ENCODE results near the gene DCUN1D3.

DNA sequence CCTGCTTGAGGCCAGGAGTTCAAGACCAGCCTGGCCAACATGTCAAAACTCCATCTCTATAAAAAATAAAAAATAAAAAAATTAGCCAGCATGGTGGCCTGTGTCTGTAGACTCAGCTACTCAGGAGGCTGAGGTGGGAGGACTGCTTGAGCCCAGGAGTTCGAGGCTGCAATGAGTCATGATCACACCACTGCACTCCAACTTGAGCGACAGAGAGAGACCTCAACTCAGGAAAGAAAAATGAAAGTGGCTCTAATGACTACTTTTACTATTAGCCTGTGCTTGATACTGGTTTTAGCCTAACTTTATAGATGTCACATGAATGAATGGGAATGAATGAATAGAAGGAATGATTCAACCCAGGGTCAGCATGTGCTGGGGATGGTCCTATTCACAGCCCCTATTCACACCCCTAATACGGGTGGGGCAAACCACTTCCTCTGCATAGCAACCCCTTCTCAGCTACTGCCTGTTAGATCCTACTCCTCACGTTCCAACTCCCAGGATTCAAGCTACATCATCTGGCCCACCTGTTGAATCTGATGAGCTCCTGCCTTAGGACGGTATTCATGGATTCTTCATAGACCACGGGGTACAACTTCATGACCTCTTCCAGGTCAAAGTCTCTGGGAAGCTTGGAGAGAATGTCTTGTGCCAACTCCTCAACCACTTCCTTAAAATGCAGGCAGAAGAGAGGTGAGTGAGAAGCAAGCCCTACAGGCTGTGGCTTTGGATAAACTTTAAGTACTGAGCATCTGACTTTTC, 40.9 kb upstream of the DCUN1D3 start:
- TF ChIP-seq EZH2 (IDR thresholded peaks at IDR 0.05; ENCODE audit: borderline replicate concordance) (no peak), EZH2phosphoT487 (IDR thresholded peaks at IDR 0.05; ENCODE audit: low read depth, severe bottlenecking, unreplicated experiment) (no peak)
- TF ChIP-seq, protein P1, sequence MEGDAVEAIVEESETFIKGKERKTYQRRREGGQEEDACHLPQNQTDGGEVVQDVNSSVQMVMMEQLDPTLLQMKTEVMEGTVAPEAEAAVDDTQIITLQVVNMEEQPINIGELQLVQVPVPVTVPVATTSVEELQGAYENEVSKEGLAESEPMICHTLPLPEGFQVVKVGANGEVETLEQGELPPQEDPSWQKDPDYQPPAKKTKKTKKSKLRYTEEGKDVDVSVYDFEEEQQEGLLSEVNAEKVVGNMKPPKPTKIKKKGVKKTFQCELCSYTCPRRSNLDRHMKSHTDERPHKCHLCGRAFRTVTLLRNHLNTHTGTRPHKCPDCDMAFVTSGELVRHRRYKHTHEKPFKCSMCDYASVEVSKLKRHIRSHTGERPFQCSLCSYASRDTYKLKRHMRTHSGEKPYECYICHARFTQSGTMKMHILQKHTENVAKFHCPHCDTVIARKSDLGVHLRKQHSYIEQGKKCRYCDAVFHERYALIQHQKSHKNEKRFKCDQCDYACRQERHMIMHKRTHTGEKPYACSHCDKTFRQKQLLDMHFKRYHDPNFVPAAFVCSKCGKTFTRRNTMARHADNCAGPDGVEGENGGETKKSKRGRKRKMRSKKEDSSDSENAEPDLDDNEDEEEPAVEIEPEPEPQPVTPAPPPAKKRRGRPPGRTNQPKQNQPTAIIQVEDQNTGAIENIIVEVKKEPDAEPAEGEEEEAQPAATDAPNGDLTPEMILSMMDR (IDR thresholded peaks at IDR 0.05; ENCODE audit: poor library complexity), result no peak

Data from hepatocyte (in vitro differentiated cells).